NCI-H2227 (cell line): ENCODE data around the gene MCTP1.

ENCODE experiments used
- DNase-seq: peaks from one replicate; lab custom pipeline; 2025; ENCODE audit not compliant: unreplicated experiment; lab: John Stamatoyannopoulos, UW

Gene MCTP1

DNA sequence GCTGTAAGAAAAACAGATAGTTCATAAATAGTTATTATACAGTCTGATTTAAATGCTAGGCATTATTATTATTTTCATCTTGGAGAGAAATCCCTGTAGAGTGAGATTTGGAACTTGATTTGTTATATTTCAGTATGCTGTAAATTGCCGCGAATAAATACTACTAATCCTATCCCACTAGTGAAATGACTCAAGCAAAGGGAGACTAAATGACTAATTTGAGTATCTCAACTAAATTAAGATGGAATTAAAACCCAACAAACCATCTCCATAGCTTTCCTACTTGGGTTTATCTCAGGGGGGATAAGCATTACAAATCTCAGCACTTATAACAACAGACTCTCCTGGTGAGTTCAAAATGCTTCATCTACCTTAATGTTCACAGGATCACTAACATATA, 206.0 kb downstream of the MCTP1 start:
- no peak for DNase-seq

DNA sequence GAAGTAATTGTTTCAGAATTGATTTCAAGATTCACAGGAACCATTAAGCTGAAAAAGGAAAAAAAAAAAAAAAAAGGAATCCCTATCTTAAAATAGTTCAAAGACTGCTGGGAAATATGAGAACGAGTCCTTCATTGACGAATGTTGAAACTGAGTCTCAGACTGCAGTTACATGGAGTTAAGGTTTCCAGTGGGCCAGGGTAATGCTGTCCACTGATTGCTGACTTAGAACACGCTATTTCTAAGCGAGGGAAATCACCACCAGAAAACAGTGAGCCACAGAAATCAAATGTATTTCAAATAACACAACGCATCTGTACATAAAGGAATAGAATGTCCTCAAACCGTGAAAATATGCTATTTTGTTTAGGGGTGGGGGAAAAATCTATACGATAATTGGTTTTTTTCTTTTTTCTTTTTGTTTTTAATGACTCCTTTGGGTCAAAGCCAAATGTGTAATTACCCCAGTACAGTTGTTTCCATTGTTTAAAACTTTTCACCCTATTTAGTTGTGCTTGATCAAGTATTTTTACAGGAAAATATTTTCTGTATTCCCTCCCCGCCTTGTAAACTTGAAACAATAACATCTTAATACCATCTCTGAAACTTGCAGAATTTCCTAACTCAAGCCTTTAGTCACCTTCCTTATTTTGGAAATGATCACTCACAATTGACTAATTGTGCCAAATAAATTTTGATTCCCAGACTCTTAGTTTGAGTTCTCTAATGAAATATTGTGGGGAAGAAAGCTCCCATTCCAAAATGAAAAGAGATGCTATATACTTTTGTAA, 208.3 kb downstream of the MCTP1 start:
- DNase-seq: no peak

DNA sequence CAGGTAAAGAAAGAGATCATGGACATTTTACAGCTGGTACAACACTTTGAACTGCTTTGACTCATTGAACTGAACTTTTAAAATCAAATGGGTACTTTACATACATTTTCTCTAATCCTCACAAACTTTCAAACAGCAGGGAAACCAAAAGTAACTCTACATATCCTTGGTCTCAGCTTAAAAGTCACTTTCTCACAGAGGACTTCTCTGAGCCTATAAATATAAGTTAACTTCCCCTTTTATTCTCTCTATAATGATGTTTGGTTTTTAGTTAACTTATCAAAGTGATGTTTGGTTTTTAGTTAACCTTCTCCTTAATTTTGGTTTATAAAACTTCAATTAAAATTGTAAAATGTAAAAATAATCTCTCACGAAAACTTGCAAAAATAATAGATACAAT, 209.8 kb downstream of the MCTP1 start:
- DNase-seq: no peak

GRCh38 chr5:95072281-95072680, 212.6 kb downstream of the MCTP1 start:
- no peak for DNase-seq

DNA sequence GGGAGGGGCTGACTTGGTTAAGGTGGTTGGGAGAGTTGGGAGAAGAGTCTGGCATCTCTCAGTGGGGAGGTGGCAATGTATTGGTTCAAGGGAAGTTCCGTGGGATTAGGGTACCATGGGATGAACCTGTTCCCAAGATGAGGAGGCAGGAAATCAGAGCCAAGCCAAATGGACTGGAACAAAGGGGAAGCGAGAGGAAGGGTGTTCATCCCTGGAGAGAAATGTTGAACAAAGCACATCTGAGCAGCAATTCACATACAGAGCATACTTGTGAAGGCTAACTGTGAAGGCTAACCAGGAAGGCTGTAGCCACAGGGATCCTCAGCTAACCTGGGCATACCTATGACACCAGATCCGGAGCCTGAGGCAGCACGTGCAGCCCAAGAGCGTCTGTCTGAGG, 214.0 kb downstream of the MCTP1 start:
- no peak for DNase-seq

GRCh38 chr5:95070453-95070852, 214.4 kb downstream of the MCTP1 start:
- no peak for DNase-seq

DNA sequence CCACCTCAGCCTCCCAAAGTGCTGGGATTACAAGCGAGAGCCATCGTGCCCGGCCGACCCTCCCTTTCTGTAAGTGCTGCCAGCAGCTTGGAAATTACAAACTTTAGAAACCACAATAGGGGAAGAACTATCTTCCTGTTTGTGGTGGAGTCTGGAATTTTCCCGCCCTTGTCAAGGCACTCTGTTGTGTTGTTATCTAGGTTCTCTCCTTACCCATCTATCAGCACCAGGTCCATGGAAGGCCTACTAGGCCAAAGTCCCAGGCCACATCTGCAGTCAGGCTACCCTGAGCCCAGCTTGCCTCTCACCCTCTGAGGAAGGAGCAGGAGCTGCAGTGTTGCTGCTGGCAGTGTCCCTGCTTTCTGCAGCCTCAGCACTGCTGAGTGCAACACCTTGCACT, 214.9 kb downstream of the MCTP1 start:
- no peak for DNase-seq

GRCh38 chr5:95069021-95069420, 215.9 kb downstream of the MCTP1 start:
- no peak for DNase-seq

GRCh38 chr5:95068289-95068910, 216.5 kb downstream of the MCTP1 start:
- no peak for DNase-seq

- DNase-seq: no peak
These were observed 218.8 kb downstream of the MCTP1 start for GRCh38 chr5:95066048-95066447.

DNA sequence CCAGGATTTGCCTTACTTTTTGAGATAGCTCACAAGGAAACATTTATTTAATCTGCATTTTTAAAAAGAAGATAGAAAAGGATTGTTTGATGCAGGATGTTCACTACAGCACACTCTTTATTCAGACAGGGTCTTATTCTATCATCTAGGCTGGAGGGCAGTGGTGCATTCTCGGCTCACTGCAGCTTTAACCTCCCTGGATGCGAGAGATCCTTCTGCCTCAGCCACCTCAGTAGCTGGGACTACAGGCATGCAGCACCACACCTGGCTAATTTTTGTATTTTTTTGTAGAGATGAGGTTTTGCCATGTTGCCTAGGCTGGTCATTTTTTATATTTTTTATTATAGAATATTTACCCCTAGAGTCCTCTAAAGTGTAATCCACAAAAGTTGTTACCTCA, 221.4 kb downstream of the MCTP1 start:
- no peak for DNase-seq

DNA sequence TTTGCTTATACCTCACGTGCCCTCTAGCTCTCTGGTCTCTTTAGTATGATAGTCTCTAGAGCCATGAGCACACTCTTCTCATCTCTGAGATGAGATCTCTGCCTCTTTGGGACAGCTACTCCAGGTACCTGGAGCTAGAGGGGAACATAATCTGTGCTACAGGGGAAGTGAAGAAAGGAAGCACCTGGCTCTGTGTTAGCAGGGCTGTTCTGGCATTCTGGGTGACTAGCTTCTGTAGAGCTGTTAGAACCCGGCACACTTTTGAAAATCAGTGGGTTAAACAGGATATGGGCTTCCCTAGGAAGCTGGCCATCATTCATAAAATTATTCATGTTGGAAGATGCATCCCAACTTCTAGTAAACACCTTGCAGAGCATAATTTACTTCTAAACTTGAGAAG, 224.8 kb downstream of the MCTP1 start:
- DNase-seq: no peak

DNA sequence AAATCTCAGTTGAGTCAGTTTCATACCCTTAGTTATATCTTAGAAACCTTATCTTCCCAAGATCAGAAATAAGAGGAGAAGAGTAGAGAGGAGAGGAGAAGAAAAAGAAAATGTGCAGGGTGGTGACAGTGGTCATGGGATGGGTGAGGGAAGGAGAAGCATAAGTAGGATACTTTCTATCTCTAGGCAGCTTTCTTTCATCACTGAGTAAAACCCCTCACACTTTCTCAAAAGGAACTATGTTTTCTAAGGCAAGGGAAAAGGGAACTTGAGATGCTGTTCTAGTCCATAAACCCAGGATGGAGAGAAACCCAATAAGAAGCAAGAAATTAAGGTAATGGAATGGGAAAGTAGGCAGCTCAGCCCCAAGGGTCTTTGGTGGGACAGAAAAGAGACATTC, 225.3 kb downstream of the MCTP1 start:
- DNase-seq: no peak

GRCh38 chr5:95057615-95058014, 227.3 kb downstream of the MCTP1 start:
- no peak for DNase-seq

DNA sequence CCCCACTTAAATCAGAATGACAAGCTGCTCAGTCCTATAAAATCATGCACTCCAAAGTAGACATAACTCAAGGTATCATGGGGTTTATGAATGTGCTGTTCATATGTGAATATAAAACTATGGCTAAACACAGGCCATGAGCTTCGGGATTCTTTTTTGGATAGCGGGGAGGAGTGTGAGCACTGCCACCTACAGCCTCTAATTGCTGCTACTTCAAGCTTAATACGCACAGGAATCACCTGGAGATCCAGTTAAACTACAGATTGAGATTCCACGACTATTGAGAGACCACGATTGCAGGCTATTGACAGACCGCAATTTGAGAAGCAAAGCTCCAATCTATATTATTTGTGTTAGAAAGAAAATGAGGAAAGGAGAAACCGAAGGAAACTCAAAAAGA, 231.6 kb downstream of the MCTP1 start:
- no peak for DNase-seq

DNA sequence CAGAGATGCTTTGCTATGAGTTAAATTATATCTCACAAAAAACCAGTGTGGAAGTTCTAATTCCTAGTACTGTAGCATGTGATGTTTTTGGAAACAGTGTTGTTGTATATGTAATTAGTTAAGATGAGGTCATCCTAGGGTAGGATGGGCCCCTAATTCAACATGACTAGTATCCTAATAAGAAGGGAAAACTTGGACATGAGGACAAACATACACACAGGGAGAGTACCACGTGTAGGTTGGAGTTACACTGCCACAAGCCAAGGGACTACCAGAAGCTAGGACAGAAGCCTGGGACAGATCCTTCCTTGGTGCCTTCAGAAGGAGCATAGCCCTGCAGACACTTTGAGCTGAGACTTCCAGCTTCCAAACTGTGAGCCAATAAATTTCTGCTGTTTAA, 234.2 kb downstream of the MCTP1 start:
- no peak for DNase-seq

DNA sequence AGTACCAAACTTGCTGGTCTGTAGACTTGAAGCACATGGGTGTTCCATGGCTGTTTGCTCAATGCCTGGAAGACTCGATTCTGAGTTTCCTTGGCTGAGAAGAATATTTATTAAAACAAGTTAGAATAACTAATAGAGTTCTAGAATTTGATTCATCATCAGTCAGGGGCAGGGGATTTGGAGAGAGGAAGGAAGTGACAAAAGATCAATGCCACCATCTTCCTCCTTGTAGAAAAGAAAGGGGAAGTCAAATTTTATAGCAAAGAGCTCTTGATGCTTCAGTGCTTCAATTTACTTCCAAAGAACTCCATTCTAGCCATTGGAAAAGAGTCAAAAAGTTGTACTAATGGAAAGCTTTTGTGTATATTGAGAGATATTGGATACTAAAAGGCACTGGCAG, 236.3 kb downstream of the MCTP1 start:
- no peak for DNase-seq

- no peak for DNase-seq
These were observed 239.5 kb downstream of the MCTP1 start for GRCh38 chr5:95045181-95045965.

GRCh38 chr5:95044096-95044495, 240.8 kb downstream of the MCTP1 start:
- no peak for DNase-seq

- DNase-seq: no peak
These were observed 241.2 kb downstream of the MCTP1 start for GRCh38 chr5:95043648-95044047.

DNA sequence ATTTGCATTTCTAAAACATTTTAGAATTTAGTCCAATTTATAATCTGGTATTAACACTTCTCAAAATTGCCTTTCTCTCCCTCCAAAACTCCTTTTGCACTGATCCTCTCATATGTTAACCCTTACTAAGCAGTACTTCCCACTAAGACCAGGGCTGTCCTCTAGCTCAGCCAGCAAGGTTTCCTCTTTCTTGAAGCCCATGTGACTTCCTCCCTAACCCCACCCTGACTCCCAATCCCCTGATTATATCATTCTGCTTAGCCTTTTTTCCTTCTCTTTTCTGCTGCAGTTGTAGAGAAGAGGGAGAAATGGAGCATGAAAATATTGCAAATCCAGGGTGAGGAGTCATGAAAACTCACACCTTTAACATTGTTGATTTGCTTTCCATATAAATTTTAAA, 241.7 kb downstream of the MCTP1 start:
- no peak for DNase-seq

GRCh38 chr5:95042037-95042436, 242.9 kb downstream of the MCTP1 start:
- DNase-seq: no peak
